ENCODE measurements around the gene CDK14.

Gene CDK14

GRCh38 chr7:91185771-91186170 is 589.6 kb downstream of the CDK14 start:
- no peak for DNase-seq

GRCh38 chr7:91187061-91187460 is 590.9 kb downstream of the CDK14 start:
- DNase-seq = no peak

- DNase-seq = no peak
Measured at GRCh38 chr7:91191771-91192170, 595.6 kb downstream of the CDK14 start.

GRCh38 chr7:91193141-91193540 is 597.0 kb downstream of the CDK14 start:
- no peak for DNase-seq

GRCh38 chr7:91194841-91195240 is 598.7 kb downstream of the CDK14 start:
- no peak for DNase-seq

GRCh38 chr7:91196058-91196457 is 599.9 kb downstream of the CDK14 start:
- DNase-seq = no peak

GRCh38 chr7:91198371-91198770 is 602.2 kb downstream of the CDK14 start:
- DNase-seq = no peak

GRCh38 chr7:91199601-91200000 is 603.5 kb downstream of the CDK14 start:
- no peak for DNase-seq

GRCh38 chr7:91201442-91202113 is 605.5 kb downstream of the CDK14 start:
- DNase-seq = no peak

- no peak for DNase-seq
Measured at GRCh38 chr7:91206361-91206960, 610.3 kb downstream of the CDK14 start.

GRCh38 chr7:91212582-91212981 is 616.5 kb downstream of the CDK14 start:
- DNase-seq = no peak

- DNase-seq = no peak
Measured at GRCh38 chr7:91226411-91226810, 630.3 kb downstream of the CDK14 start.

- DNase-seq = no peak
Measured at GRCh38 chr7:91228327-91228726, 632.2 kb downstream of the CDK14 start.

- DNase-seq = no peak
Measured at GRCh38 chr7:91228927-91229558, 632.9 kb downstream of the CDK14 start.

GRCh38 chr7:91230100-91230499 is 634.0 kb downstream of the CDK14 start:
- no peak for DNase-seq

- DNase-seq = no peak
Measured at GRCh38 chr7:91230503-91230902, 634.4 kb downstream of the CDK14 start.

- DNase-seq = no peak
Measured at GRCh38 chr7:91233212-91233611, 637.1 kb downstream of the CDK14 start.

GRCh38 chr7:91235211-91235832 is 639.2 kb downstream of the CDK14 start:
- no peak for DNase-seq

GRCh38 chr7:91239171-91239604 is 643.1 kb downstream of the CDK14 start:
- DNase-seq = no peak

GRCh38 chr7:91239772-91240171 is 643.7 kb downstream of the CDK14 start:
- DNase-seq = no peak

GRCh38 chr7:91240376-91240941 is 644.3 kb downstream of the CDK14 start:
- no peak for DNase-seq

- no peak for DNase-seq
Measured at GRCh38 chr7:91242097-91242844, 646.1 kb downstream of the CDK14 start.
